ENCODE measurements around the gene L3MBTL4. TPM values are rescaled to one million over a fixed set of nuclear protein-coding genes. Genes with fewer than 3 reads are reported as not detected.

Gene L3MBTL4
- total and polyA plus RNA-seq, 12 donors = 3.9 to 22.6 (median 8.7) TPM

DNA sequence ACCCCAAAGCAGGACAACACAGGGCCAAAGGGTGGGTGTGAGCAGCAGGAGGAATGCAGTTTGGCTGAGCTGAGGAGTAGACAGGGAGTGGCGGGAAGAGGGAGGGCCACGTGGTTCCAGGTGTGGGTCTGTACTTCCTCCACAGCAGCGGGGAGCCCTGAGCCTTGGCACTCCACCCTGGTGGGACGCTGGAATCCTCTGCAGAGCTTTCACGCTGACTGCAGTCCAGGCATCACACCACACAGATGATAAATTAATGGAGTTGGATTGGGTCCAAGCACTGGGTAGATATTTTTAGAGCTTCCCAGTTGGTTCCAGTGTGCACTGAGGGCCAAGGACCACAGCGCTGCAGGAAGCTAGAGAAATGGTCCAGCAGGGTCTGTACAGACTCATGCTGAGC, 452.3 kb downstream of the L3MBTL4 start:
- no peaks in the 10 kb centered on the region for H3K9me3 ChIP-seq (replicated peaks in 1 of 3)
- H3K4me3 ChIP-seq = no peak overlapping the region
- H3K36me3 ChIP-seq (replicated peaks in 1 of 2) = no peaks in the 10 kb centered on the region
- H3K27ac ChIP-seq = no peak overlapping the region
- peaks cover 0 to 4% of the 10 kb centered on the region in 2 donors for H3K4me1 ChIP-seq (replicated peaks in 1 of 2)
- TF ChIP-seq POLR2A (IDR thresholded peaks at IDR 0.05) = no peak
- TF ChIP-seq, protein P1, sequence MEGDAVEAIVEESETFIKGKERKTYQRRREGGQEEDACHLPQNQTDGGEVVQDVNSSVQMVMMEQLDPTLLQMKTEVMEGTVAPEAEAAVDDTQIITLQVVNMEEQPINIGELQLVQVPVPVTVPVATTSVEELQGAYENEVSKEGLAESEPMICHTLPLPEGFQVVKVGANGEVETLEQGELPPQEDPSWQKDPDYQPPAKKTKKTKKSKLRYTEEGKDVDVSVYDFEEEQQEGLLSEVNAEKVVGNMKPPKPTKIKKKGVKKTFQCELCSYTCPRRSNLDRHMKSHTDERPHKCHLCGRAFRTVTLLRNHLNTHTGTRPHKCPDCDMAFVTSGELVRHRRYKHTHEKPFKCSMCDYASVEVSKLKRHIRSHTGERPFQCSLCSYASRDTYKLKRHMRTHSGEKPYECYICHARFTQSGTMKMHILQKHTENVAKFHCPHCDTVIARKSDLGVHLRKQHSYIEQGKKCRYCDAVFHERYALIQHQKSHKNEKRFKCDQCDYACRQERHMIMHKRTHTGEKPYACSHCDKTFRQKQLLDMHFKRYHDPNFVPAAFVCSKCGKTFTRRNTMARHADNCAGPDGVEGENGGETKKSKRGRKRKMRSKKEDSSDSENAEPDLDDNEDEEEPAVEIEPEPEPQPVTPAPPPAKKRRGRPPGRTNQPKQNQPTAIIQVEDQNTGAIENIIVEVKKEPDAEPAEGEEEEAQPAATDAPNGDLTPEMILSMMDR (IDR thresholded peaks at IDR 0.05) = no peak
- H3K27me3 ChIP-seq = no peaks in the 10 kb centered on the region
- WGBS, 4 donors = 48 to 75% (median 61%) methylated on average over 6 of the region's 6 CpGs
- DNase-seq = no peak
- intact Hi-C loops (cut with DNase I) = no loop called here

DNA sequence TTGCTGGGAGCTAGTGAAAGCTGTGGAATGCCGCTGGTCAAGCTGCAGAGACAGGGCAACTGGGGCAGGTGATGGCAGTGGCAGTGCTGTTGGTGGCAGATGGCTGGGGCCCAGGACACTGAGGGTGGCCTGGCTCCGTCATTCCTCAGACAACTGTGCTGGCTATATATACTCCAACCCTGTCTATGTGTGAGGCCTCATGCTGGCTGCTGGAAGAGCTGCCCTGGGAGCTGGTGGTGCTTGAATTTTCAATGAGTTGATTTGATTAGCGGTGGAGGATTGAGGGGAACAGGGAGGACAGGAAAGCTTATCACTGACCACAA, 452.9 kb downstream of the L3MBTL4 start:
- Histone ChIP-seq H3K4me3 (no peak overlapping the region), H3K4me1 (replicated peaks in 1 of 2) (peaks cover 0 to 4% of the 10 kb centered on the region in 2 donors), H3K9me3 (replicated peaks in 1 of 3) (no peaks in the 10 kb centered on the region), H3K27ac (no peak overlapping the region), H3K36me3 (replicated peaks in 1 of 2) (no peaks in the 10 kb centered on the region), H3K27me3 (no peaks in the 10 kb centered on the region)
- WGBS, 4 donors = 93 to 100% (median 96%) methylated on average over 3 of the region's 3 CpGs
- intact Hi-C loops (cut with DNase I) = no loop called here
- DNase-seq = no peak
- TF ChIP-seq, protein P1 (IDR thresholded peaks at IDR 0.05) = no peak
- TF ChIP-seq POLR2A (IDR thresholded peaks at IDR 0.05) = no peak

DNA sequence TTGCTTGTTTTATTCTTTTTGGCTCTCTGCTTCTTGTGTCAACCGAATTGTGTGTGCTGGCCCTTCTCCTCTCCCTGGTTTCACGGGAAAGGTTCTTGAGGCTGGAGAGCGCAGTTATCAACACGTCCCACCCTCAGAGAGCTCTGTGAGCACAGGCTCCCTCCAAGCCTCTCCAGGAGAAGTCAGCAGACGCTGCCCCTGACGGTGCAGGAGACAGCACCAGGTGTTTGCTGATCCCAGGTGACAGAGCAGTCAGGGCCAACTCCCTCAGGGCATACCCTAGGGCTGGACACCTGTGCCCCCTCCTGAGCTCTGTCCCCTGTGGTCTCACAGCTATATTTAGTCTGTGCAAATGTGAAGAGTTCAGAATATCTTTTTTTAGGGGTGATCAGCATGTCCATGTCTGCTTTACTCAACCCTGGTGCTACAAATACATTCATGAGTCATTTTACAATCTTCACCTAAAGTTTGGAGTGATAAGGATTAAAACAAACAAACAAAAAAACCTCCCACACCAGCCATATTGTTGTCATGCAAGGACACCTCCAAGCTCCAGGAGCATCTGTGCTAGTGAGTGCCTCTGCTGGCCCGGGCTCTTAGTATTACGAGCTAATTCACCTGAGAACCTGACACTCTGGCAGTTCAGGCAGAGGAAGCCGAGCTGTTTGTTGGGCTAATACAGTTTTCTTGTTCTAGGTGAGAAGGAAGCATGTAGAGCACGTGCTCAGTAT, 453.4 kb downstream of the L3MBTL4 start:
- Histone ChIP-seq H3K9me3 (replicated peaks in 1 of 3) (no peaks in the 10 kb centered on the region), H3K27me3 (no peaks in the 10 kb centered on the region), H3K27ac (no peak overlapping the region), H3K36me3 (replicated peaks in 1 of 2) (no peaks in the 10 kb centered on the region), H3K4me1 (replicated peaks in 1 of 2) (peaks cover 0 to 4% of the 10 kb centered on the region in 2 donors), H3K4me3 (no peak overlapping the region)
- intact Hi-C loops (cut with DNase I) = no loop called here
- WGBS, 4 donors = 71 to 94% (median 85%) methylated on average over 10 of the region's 10 CpGs
- TF ChIP-seq POLR2A (IDR thresholded peaks at IDR 0.05) = no peak
- TF ChIP-seq, protein P1 (IDR thresholded peaks at IDR 0.05) = no peak
- no peak for DNase-seq

DNA sequence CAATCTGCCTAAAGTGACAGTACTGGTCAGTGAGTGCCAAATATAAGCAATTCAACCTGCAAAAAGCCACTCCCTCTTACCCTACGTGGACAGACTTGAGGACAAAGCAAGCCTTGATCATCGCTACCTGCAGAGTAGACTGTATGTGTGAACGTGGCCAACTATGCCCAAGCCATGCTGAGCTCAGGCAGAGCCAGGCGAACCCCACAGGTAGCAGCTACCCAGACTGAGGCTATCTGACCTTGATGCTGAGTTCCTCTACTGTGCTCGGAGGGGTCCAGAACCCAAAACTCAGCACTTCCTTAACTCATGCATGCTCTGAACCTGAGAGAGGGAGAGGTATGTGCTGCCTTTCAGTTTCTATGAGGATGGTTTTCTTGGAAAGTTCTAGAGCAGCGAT, 455.9 kb downstream of the L3MBTL4 start:
- H3K36me3 ChIP-seq (replicated peaks in 1 of 2) = no peaks in the 10 kb centered on the region
- peaks cover 0 to 4% of the 10 kb centered on the region in 2 donors for H3K4me1 ChIP-seq (replicated peaks in 1 of 2)
- 93 to 100% (median 94%) methylated on average over 4 to 6 of the region's 6 CpGs for WGBS, 4 donors
- H3K27me3 ChIP-seq = no peaks in the 10 kb centered on the region
- TF ChIP-seq, protein P1 (IDR thresholded peaks at IDR 0.05) = no peak
- no peak for TF ChIP-seq POLR2A (IDR thresholded peaks at IDR 0.05)
- no peak overlapping the region for H3K4me3 ChIP-seq
- H3K27ac ChIP-seq = no peak overlapping the region
- no peaks in the 10 kb centered on the region for H3K9me3 ChIP-seq (replicated peaks in 1 of 3)
- no peak for DNase-seq
- intact Hi-C loops (cut with DNase I) = no loop called here

Measured in adrenal gland (tissue), 12 donors.